Measurements from ENCODE around the gene CRYGC. TPM values are rescaled to one million over a fixed set of nuclear protein-coding genes. Genes with fewer than 3 reads are reported as not detected.

Gene CRYGC
- total and polyA plus RNA-seq, 8 donors, result not detected

DNA sequence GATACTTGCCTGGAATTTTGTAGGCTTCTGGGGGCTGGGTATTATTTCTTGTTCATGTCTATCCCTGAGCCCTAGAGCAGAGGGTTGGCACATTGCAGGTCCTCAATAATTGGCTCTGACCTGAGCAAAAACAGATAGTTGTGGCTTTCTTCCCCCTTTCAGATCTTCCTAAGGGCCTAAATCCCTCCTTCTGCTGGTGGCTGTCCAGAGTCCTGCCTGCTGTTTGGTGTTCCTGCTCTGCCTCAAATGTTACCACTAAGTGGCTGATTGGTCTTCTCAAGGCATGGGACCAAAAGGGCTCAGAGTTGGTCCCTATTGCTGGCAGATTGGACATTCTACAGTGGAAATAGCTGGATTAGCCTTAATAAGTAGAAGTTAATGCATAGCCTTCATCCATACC lies 17.4 kb upstream of the CRYGC start:
- no peaks in the 10 kb centered on the region for H3K27me3 ChIP-seq
- intact Hi-C loops (cut with DNase I), result no loop called here
- TF ChIP-seq, protein P1, sequence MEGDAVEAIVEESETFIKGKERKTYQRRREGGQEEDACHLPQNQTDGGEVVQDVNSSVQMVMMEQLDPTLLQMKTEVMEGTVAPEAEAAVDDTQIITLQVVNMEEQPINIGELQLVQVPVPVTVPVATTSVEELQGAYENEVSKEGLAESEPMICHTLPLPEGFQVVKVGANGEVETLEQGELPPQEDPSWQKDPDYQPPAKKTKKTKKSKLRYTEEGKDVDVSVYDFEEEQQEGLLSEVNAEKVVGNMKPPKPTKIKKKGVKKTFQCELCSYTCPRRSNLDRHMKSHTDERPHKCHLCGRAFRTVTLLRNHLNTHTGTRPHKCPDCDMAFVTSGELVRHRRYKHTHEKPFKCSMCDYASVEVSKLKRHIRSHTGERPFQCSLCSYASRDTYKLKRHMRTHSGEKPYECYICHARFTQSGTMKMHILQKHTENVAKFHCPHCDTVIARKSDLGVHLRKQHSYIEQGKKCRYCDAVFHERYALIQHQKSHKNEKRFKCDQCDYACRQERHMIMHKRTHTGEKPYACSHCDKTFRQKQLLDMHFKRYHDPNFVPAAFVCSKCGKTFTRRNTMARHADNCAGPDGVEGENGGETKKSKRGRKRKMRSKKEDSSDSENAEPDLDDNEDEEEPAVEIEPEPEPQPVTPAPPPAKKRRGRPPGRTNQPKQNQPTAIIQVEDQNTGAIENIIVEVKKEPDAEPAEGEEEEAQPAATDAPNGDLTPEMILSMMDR (IDR thresholded peaks at IDR 0.05), result no peak
- no peaks in the 10 kb centered on the region for H3K9me3 ChIP-seq
- FAIRE-seq, result no peak
- no peaks in the 10 kb centered on the region for H3K36me3 ChIP-seq
- H3K4me1 ChIP-seq, result no peaks in the 10 kb centered on the region
- no peak for DNase-seq
- ATAC-seq, result no peak
- H3K4me3 ChIP-seq, result no peak overlapping the region
- no peak overlapping the region for H3K27ac ChIP-seq

DNA sequence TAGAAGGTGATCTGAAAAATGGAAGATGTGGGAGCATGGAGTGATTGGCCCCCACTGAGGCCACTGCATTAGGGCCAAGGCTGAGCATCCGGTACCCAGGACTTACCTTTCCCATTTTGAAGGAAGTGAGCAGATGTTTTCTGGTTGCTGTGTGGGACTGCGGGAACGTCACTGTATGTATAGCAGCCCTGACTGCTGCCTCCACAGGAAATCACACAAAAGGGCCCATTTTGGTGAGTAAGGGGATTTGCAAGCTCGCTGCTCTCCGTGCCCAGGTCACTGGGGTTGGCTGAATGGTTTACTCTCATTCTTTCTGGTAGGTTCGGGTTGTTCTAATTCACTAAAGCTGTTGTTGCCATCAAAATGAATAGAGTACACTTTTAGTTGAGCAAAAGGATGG lies 16.4 kb upstream of the CRYGC start, which contains the start of gene CRYGB:
Gene CRYGB, minus strand, starts transcription at position 153 of the 400 bp plus-strand sequence. Its CDS starts 38 bp downstream, at position 115.
- Histone ChIP-seq H3K9me3 (no peaks in the 10 kb centered on the region), H3K4me1 (no peaks in the 10 kb centered on the region), H3K27ac (no peak within 1 kb of the TSS), H3K27me3 (no peaks in the 10 kb centered on the region), H3K36me3 (no peaks in the 10 kb centered on the region), H3K4me3 (no peak within 1 kb of the TSS)
- WGBS, 2 donors, result 62 to 66% methylated on average over 6 of the region's 6 CpGs
- FAIRE-seq (no peak), ATAC-seq (no peak), DNase-seq (no peak)
- TF ChIP-seq, protein P1 (IDR thresholded peaks at IDR 0.05), result no peak
- intact Hi-C loops (cut with DNase I), result no loop called here

DNA sequence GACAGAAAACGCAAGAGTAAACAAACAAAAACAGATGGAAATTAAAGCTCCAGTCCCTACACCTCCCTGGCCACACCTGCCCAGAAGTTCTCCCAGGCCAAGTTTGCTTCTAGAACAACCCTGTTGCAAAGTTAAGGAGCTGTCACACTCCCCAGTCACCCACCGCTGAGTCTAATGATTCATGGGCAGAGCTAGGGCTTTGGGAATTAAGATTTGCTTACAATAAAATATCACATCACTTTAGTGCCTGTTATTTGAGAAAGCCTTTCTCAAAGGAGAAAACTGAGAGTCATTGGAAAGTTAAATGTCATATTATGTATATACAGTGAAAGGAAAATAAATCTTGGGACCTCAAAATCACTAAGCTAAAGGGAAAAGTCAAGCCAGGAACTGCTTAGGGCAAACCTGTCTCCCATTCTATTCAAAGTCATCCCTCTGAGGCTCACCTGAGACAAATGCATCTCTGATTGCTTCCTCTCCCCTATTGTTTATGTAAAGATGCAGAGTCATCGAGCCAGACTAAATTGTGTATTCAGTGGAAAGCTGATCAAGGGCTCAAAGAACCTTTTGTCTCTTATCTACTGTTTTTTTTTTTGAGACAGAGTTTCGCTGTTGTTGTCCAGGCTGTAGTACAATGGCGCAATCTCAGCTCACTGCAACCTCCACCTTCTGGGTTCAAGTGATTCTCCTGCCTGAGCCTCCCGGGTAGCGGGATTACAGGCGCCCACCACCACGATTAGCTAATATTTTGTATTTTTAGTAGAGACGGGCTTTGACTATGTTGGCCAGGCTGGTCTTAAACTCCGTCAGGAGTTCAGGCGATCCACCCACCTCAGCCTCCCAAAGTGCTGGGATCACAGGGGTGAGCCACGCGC lies 13.5 kb upstream of the CRYGC start:
- no peaks in the 10 kb centered on the region for H3K4me1 ChIP-seq
- H3K4me3 ChIP-seq, result no peak overlapping the region
- no peaks in the 10 kb centered on the region for H3K9me3 ChIP-seq
- H3K36me3 ChIP-seq, result no peaks in the 10 kb centered on the region
- 34 to 42% methylated on average over 12 of the region's 14 CpGs for WGBS, 2 donors
- no peak for ATAC-seq
- DNase-seq, result no peak
- TF ChIP-seq, protein P1 (IDR thresholded peaks at IDR 0.05), result no peak
- no peak overlapping the region for H3K27ac ChIP-seq
- H3K27me3 ChIP-seq, result no peaks in the 10 kb centered on the region
- no peak for FAIRE-seq
- intact Hi-C loops (cut with DNase I), result no loop called here

GRCh38 chr2:208142240-208142924 lies 12.8 kb upstream of the CRYGC start:
- FAIRE-seq (no peak), DNase-seq (no peak), ATAC-seq (no peak)
- intact Hi-C loops (cut with DNase I), result no loop called here
- no peaks in the 10 kb centered on the region for H3K9me3 ChIP-seq
- H3K27me3 ChIP-seq, result no peaks in the 10 kb centered on the region
- H3K27ac ChIP-seq, result no peak overlapping the region
- 43 to 48% methylated on average over 8 of the region's 8 CpGs for WGBS, 2 donors
- TF ChIP-seq, protein P1 (IDR thresholded peaks at IDR 0.05), result no peak
- H3K4me1 ChIP-seq, result no peaks in the 10 kb centered on the region
- H3K36me3 ChIP-seq, result no peaks in the 10 kb centered on the region
- H3K4me3 ChIP-seq, result no peak overlapping the region
